Hepatocyte (in vitro differentiated cells): ENCODE measurements around the gene VGLL4.

ENCODE experiments used
- CTCF ChIP-seq: fragments of 200-600 bp; sonication (generic); IDR thresholded peaks from 2 replicates; pipeline ENCODE4 v1.5.1; 2016; ENCODE audit warnings: antibody characterized with exemption, mild to moderate bottlenecking; ENCODE audit not compliant: poor library complexity
- EZH2 ChIP-seq: fragments of 200-600 bp; sonication (generic); IDR thresholded peaks from 2 replicates; pipeline ENCODE4 v1.6.1; 2016; ENCODE audit warnings: antibody characterized with exemption, mild to moderate bottlenecking, borderline replicate concordance

- TF ChIP-seq CTCF (no peak), EZH2 (no peak)
Measured at GRCh38 chr3:11536132-11536935, 107.4 kb downstream of the VGLL4 start.
